B cell (primary cell): ENCODE results near the gene IER3.

Experiments used
- CTCF ChIP-seq: fragments of 200-600 bp; IDR thresholded peaks from one replicate; pipeline ENCODE4 v1.8.0; 2022; ENCODE audit warnings: antibody characterized with exemption, mild to moderate bottlenecking
- EZH2 ChIP-seq: IDR thresholded peaks from 2 replicates; pipeline ENCODE4 v1.6.1; 2012; ENCODE audit warnings: borderline replicate concordance, low read depth, mild to moderate bottlenecking, moderate library complexity, low read length; ENCODE audit not compliant: insufficient read depth, poor library complexity, severe bottlenecking

GRCh38 chr6:30757261-30757904, 13.0 kb upstream of the IER3 start:
- TF ChIP-seq CTCF (no peak), EZH2 (no peak)
